Heart left ventricle (tissue), 13 donors: Measurements from ENCODE around the gene LRRC71.

Experiments
- CTCF ChIP-seq, 12 donors: fragments of 200-600 bp; sonication (generic) in 4 of 12; IDR thresholded peaks; one replicate each; pipeline versions ENCODE4 v1.5.0 to v1.8.0; 2018 to 2022; ENCODE audit warnings: antibody characterized with exemption in 12 of 12, mild to moderate bottlenecking in 5 of 12
- POLR2A ChIP-seq, 2 donors: fragments of 450-650 bp; IDR thresholded peaks; one replicate each; pipeline ENCODE4 v1.6.1; 2017; ENCODE audit warnings: antibody characterized with exemption in 2 of 2, mild to moderate bottlenecking in 2 of 2, moderate library complexity in 2 of 2
- donor health status: ischemic (EF 13 %, LVEDD 7.1; RV severe dilation, severe dysfunction).
- donor health status: DM: no; HTN: yes; CAD: no.
- donor health status: DM: no; HTN: no; CAD: no.
- donor health status: ischemic (EF 25% LVEDD 6.9; RV normal size, moderate dysfunction).
- donor health status: ischemic (EF 25% LVEDD 5.7; RV mildly dilated, moderate dysfunction).
- donor health status: ischemic (EF 35%, LVEDD 5.7; RV mildly dilated, moderate dysfunction).
- donor health status: nonischemic (EF 11% LVEDD 7.7; RV severe dilation, severe dysfunction).
- donor health status: DM: yes; HTN: yes; CAD: no.
- donor health status: PGD.
- donor health status: ischemic (EF 29% LVEDD 5.4; RV normal size, mild dysfunction).
- donor health status: nonischemic (EF 23%, LVEDD 6.1; RV moderate dilation, normal function).

GRCh38 chr1:156900896-156901589 lies 19.4 kb upstream of the LRRC71 start:
- TF ChIP-seq POLR2A (IDR thresholded peaks at IDR 0.05) = no peak
- no peak for TF ChIP-seq CTCF (IDR thresholded peaks at IDR 0.05)
